Gastrocnemius medialis (tissue), 4 donors: ENCODE data around the gene AGAP1. TPM values are rescaled to one million over a fixed set of nuclear protein-coding genes. Genes with fewer than 3 reads are reported as not detected.

Source experiments
- ATAC-seq, 2 donors: fragments of 150-250 bp; one replicate each; pipeline ENCODE4 v1.9.1; 2016
- DNase-seq, 2 donors: peaks; one replicate each; pipeline ENCODE4 v3.0.0-alpha.2; 2019
- H3K27ac ChIP-seq, 4 donors: fragments of 200-600 bp; sonication (generic); 1 replicate in 1 of 4; 2 replicates in 3 of 4; pipeline ENCODE4 v1.5.1; 2016 to 2018; ENCODE audit warnings: mild to moderate bottlenecking in 2 of 4, moderate library complexity in 1 of 4
- H3K27me3 ChIP-seq, 3 donors: fragments of 200-600 bp; sonication (generic) in 2 of 3; 1 replicate in 1 of 3; 2 replicates in 2 of 3; pipeline versions ENCODE4 v1.5.1 to v1.6.0; 2016 to 2019; ENCODE audit warnings: mild to moderate bottlenecking in 1 of 3, moderate library complexity in 1 of 3
- H3K36me3 ChIP-seq, 2 donors: fragments of 200-600 bp; sonication (generic) in 1 of 2; one replicate each; pipeline ENCODE4 v1.5.1; 2017 to 2018
- H3K4me1 ChIP-seq, 2 donors: fragments of 200-600 bp; sonication (generic) in 1 of 2; one replicate each; pipeline ENCODE4 v1.5.1; 2016 to 2017; ENCODE audit warnings: mild to moderate bottlenecking in 2 of 2
- H3K4me3 ChIP-seq, 4 donors: fragments of 200-600 bp; sonication (generic) in 3 of 4; 1 replicate in 1 of 4; 2 replicates in 3 of 4; pipeline ENCODE4 v1.5.1; 2016 to 2019; ENCODE audit warnings: mild to moderate bottlenecking in 2 of 4
- H3K9me3 ChIP-seq, 3 donors: fragments of 200-600 bp; sonication (generic) in 2 of 3; 1 replicate in 1 of 3; 2 replicates in 2 of 3; pipeline ENCODE4 v1.5.1; 2016 to 2019
- CTCF ChIP-seq, 5 experiments: fragments of 450-650 bp in 3 of 5; fragments of 200-600 bp in 2 of 5; sonication (generic) in 2 of 5; IDR thresholded peaks in 4 of 5; conservative IDR thresholded peaks in 1 of 5; 1 replicate in 4 of 5; 2 replicates in 1 of 5; pipeline ENCODE4 v1.5.1; 2016 to 2019; ENCODE audit warnings: antibody characterized with exemption in 5 of 5, mild to moderate bottlenecking in 3 of 5, moderate library complexity in 3 of 5
- POLR2A ChIP-seq, 2 donors: fragments of 450-650 bp; IDR thresholded peaks; one replicate each; pipeline ENCODE4 v1.6.1; 2017; ENCODE audit warnings: antibody characterized with exemption in 2 of 2, mild to moderate bottlenecking in 2 of 2, moderate library complexity in 2 of 2
- in situ Hi-C, 4 donors: fragments of 200-750 bp; cut with MboI; loops; one replicate each; pipeline versions ENCODE4 v1.15.0 to v1.8.0; 2017; ENCODE audit warnings: low sequenced_read_pairs in 4 of 4
- intact Hi-C: fragments of 100-400 bp; cut with DNase I; formaldehyde crosslinking; loops from one replicate; pipeline ENCODE4 v1.15.1; 2023; ENCODE audit warnings: low total_unique reads
- total RNA-seq, 4 donors: library from RNA; depleted of rRNA; stranded (reverse); fragments of >200 nt; gene quantifications; one replicate each; pipeline versions ENCODE4 v1.1.0 to v1.2.3, GENCODE V29; 2016

The AGAP1 gene
- total RNA-seq, 4 donors from 2014 or later = 8.5 to 26.8 (median 14.4) TPM

DNA sequence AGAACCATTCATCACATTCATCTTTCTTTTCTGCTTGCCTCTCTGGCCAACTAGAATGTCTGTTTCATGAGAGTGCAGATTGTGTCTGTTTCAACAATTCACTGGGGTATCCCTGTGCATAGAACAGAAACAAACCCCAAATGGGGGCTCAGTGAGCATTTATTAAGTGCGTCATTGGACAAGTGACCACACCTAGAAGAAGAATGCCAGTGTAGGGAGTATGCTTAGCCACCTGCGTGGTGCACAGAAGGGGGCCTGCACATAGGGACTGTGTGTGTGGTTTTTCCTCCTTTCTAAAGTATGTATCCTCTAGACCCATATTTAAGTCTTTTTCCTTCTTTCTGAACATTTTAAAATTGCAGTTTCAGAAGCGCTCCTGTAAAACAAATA, 255.9 kb downstream of the AGAP1 start:
- intact Hi-C loops = loop anchor here (5.0 kb wide), 1 partner anchor 612 kb away; no protein-coding TSS in a partner anchor
- in situ Hi-C loops = loop anchor here (10.0 to 25.0 kb wide), 5 partner anchors 75 to 1313 kb away; no protein-coding TSS in a partner anchor
- H3K9me3 ChIP-seq = no peaks in the 10 kb centered on the region
- H3K27me3 ChIP-seq = no peaks in the 10 kb centered on the region
- DNase-seq = no peak
- H3K4me3 ChIP-seq = no peak overlapping the region
- no peak overlapping the region for H3K27ac ChIP-seq
- TF ChIP-seq POLR2A (IDR thresholded peaks at IDR 0.05) = no peak
- no peak for TF ChIP-seq CTCF (IDR thresholded peaks at IDR 0.05 in 4 of 5, conservative IDR thresholded peaks at IDR 0.05 in 1 of 5)
- H3K36me3 ChIP-seq = no peaks in the 10 kb centered on the region
- no peak for ATAC-seq
- H3K4me1 ChIP-seq = peaks cover 3 to 11% of the 10 kb centered on the region in 2 donors

- Histone ChIP-seq H3K9me3 (no peaks in the 10 kb centered on the region), H3K4me3 (no peak overlapping the region), H3K27ac (no peak overlapping the region), H3K27me3 (no peaks in the 10 kb centered on the region), H3K36me3 (no peaks in the 10 kb centered on the region), H3K4me1 (peaks cover 3 to 11% of the 10 kb centered on the region in 2 donors)
- no peak for DNase-seq
- TF ChIP-seq CTCF (IDR thresholded peaks at IDR 0.05 in 4 of 5, conservative IDR thresholded peaks at IDR 0.05 in 1 of 5) = no peak
- TF ChIP-seq POLR2A (IDR thresholded peaks at IDR 0.05) = no peak
- in situ Hi-C loops = loop anchor here in 2 of 4 donors (25.0 kb wide), 1 partner anchor 1309 kb away; no protein-coding TSS in a partner anchor
- no peak for ATAC-seq
- intact Hi-C loops = no loop called here
Measured at GRCh38 chr2:235752846-235753245, 259.0 kb downstream of the AGAP1 start.

GRCh38 chr2:235754357-235755207, 260.7 kb downstream of the AGAP1 start:
- TF ChIP-seq POLR2A (IDR thresholded peaks at IDR 0.05) (no peak), CTCF (IDR thresholded peaks at IDR 0.05 in 4 of 5, conservative IDR thresholded peaks at IDR 0.05 in 1 of 5) (no peak)
- Histone ChIP-seq H3K27me3 (no peaks in the 10 kb centered on the region), H3K4me3 (no peak overlapping the region), H3K4me1 (peaks cover 1 to 2% of the 10 kb centered on the region in 2 donors), H3K27ac (no peak overlapping the region), H3K36me3 (no peaks in the 10 kb centered on the region), H3K9me3 (no peaks in the 10 kb centered on the region)
- ATAC-seq (no peak), DNase-seq (no peak)
- intact Hi-C loops = no loop called here
- in situ Hi-C loops = loop anchor here in 2 of 4 donors (25.0 kb wide), 1 partner anchor 1308 kb away; no protein-coding TSS in a partner anchor

DNA sequence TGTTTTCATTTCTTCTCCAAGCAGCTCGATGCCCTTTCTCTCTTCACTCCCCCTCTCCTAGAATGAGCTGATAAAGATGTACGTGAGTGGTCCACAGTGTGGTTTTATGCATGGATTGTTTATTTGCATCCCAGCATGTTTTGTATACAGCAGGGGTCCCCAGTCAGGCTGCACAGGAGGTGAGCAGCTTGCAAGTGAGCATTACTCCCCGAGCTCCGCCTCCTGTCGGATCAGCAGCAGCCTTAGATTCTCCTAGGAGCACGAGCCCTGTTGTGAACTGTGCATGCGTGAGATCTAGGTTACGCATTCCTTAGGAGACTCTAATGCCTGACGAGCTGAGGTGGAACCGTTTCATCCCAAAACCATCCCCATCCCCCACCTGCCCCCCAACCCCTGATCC, 262.6 kb downstream of the AGAP1 start:
- Histone ChIP-seq H3K36me3 (no peaks in the 10 kb centered on the region), H3K9me3 (no peaks in the 10 kb centered on the region), H3K4me3 (no peak overlapping the region), H3K27me3 (no peaks in the 10 kb centered on the region), H3K27ac (no peak overlapping the region), H3K4me1 (no peaks in the 10 kb centered on the region)
- intact Hi-C loops = no loop called here
- ATAC-seq (no peak), DNase-seq (no peak)
- no peak for TF ChIP-seq CTCF (IDR thresholded peaks at IDR 0.05 in 4 of 5, conservative IDR thresholded peaks at IDR 0.05 in 1 of 5)
- TF ChIP-seq POLR2A (IDR thresholded peaks at IDR 0.05) = no peak
- in situ Hi-C loops = loop anchor here in 2 of 4 donors (25.0 kb wide), 1 partner anchor 1306 kb away; no protein-coding TSS in a partner anchor
